H1 (cell line): ENCODE results near the gene TDP2. TPM values are rescaled to one million over a fixed set of nuclear protein-coding genes. Genes with fewer than 3 reads are reported as not detected.
A peak's percentile ranks its signal among the peaks of the same experiment; 100 is the strongest.

ENCODE experiments used
- CTCF ChIA-PET: fragments of 300-600 bp; sonication (Branson Sonifier 250); formaldehyde crosslinking; loops from one replicate; lab custom pipeline; 2021; ENCODE audit not compliant: partially characterized antibody; lab: Charles Lee
- POLR2A ChIA-PET: fragments of 300-600 bp; sonication (Branson Sonifier 250); formaldehyde crosslinking; loops from one replicate; lab custom pipeline; 2021; ENCODE audit warnings: inconsistent platforms; ENCODE audit not compliant: partially characterized antibody; lab: Charles Lee
- DNase-seq, 2 experiments: peaks; one replicate each; pipeline versions ENCODE4 v3.0.0 to v3.0.0-alpha.2; 2010 to 2022; ENCODE audit warnings: low spot score in 2 of 2, low read depth in 1 of 2, mixed read lengths in 1 of 2
- FAIRE-seq: peaks from 2 replicates; lab custom pipeline; 2011; peaks lifted over from hg19 to GRCh38; lab: Jason Lieb, UNC
- H2AFZ ChIP-seq: 2 replicates; pipeline ENCODE4 v1.8.1; 2012; ENCODE audit warnings: low read length, inconsistent platforms
- H2AK5ac ChIP-seq: 2 replicates; pipeline ENCODE4 v1.6.1; 2013; ENCODE audit warnings: low read depth, low read length
- H2BK120ac ChIP-seq: replicated peaks from 2 replicates; pipeline ENCODE3; 2013; ENCODE audit warnings: low read depth, low read length, inconsistent platforms
- H2BK12ac ChIP-seq: 2 replicates; pipeline ENCODE4 v1.6.1; 2013; ENCODE audit warnings: low read depth, low read length
- H2BK15ac ChIP-seq: 2 replicates; pipeline ENCODE4 v1.6.1; 2013; ENCODE audit warnings: low read length
- H2BK20ac ChIP-seq: 2 replicates; pipeline ENCODE4 v1.6.1; 2013; ENCODE audit warnings: low read length
- H2BK5ac ChIP-seq: 2 replicates; pipeline ENCODE4 v1.6.1; 2013; ENCODE audit warnings: low read depth, low read length
- H3K14ac ChIP-seq: 2 replicates; pipeline ENCODE4 v1.6.1; 2013; ENCODE audit warnings: inconsistent platforms; ENCODE audit not compliant: insufficient read length
- H3K18ac ChIP-seq: 2 replicates; pipeline ENCODE4 v1.6.1; 2013; ENCODE audit warnings: low read length; ENCODE audit errors: extremely low read depth
- H3K23ac ChIP-seq: 2 replicates; pipeline ENCODE4 v1.6.1; 2013; ENCODE audit warnings: inconsistent platforms; ENCODE audit not compliant: insufficient read length
- H3K23me2 ChIP-seq: 2 replicates; pipeline ENCODE4 v1.6.1; 2013; ENCODE audit warnings: low read depth, low read length
- H3K27ac ChIP-seq: 2 replicates; pipeline ENCODE4 v1.6.1; 2011; ENCODE audit warnings: low read depth, low read length, inconsistent platforms
- H3K27me3 ChIP-seq, 4 experiments: replicated peaks in 1 of 4; 1 replicate in 1 of 4; 2 replicates in 3 of 4; pipeline versions ENCODE4 v1.6.1 to v1.8.1; 2011 to 2013; ENCODE audit warnings: low read length in 3 of 4, mild to moderate bottlenecking in 3 of 4, inconsistent platforms in 2 of 4, mixed read lengths in 2 of 4, moderate library complexity in 1 of 4; ENCODE audit not compliant: control insufficient read depth in 3 of 4, insufficient read depth in 3 of 4; ENCODE audit errors: extremely low read depth in 1 of 4
- H3K36me3 ChIP-seq, 4 experiments: 2 replicates each; pipeline versions ENCODE4 v1.6.1 to v1.8.1; 2011 to 2013; ENCODE audit warnings: mild to moderate bottlenecking in 4 of 4, low read length in 3 of 4, moderate library complexity in 2 of 4, control low read depth in 1 of 4, inconsistent platforms in 1 of 4; ENCODE audit not compliant: insufficient read depth in 4 of 4, control insufficient read depth in 2 of 4
- H3K4ac ChIP-seq: replicated peaks from 2 replicates; pipeline ENCODE3; 2013; ENCODE audit warnings: low read length, low read depth, mixed read lengths, inconsistent platforms; ENCODE audit not compliant: insufficient read length
- H3K4me1 ChIP-seq, 4 experiments: replicated peaks in 1 of 4; 1 replicate in 1 of 4; 2 replicates in 3 of 4; pipeline versions ENCODE4 v1.6.1 to v1.8.1; 2011 to 2013; ENCODE audit warnings: low read length in 3 of 4, inconsistent platforms in 2 of 4, mixed read lengths in 1 of 4; ENCODE audit not compliant: insufficient read depth in 4 of 4, control insufficient read depth in 3 of 4
- H3K4me2 ChIP-seq, 2 experiments: 2 replicates each; pipeline versions ENCODE4 v1.6.1 to v1.8.1; 2011 to 2013; ENCODE audit warnings: low read depth in 2 of 2, low read length in 2 of 2, control low read depth in 1 of 2, inconsistent platforms in 1 of 2, mild to moderate bottlenecking in 1 of 2; ENCODE audit not compliant: insufficient read depth in 1 of 2
- H3K4me3 ChIP-seq, 4 experiments: fragments of 200-600, 300-600 bp in 1 of 4; sonication (generic), shearing (Covaris generic), sonication (Bioruptor Twin) in 1 of 4; 2 replicates each; pipeline versions ENCODE4 v1.5.1 to v1.8.1; 2011 to 2016; ENCODE audit warnings: low read length in 4 of 4, low read depth in 3 of 4, control low read depth in 2 of 4, inconsistent platforms in 2 of 4, mild to moderate bottlenecking in 2 of 4, mixed read lengths in 1 of 4, moderate library complexity in 1 of 4; ENCODE audit not compliant: insufficient read depth in 2 of 4; ENCODE audit errors: extremely low read depth in 1 of 4
- H3K56ac ChIP-seq: replicated peaks from 2 replicates; pipeline ENCODE3; 2013; ENCODE audit warnings: low read depth, mild to moderate bottlenecking, mixed read lengths, low read length, inconsistent platforms; ENCODE audit not compliant: insufficient read length
- H3K79me1 ChIP-seq: 2 replicates; pipeline ENCODE4 v1.6.1; 2013; ENCODE audit warnings: low read depth, low read length, control low read depth
- H3K79me2 ChIP-seq, 2 experiments: 2 replicates each; pipeline versions ENCODE4 v1.6.1 to v1.8.1; 2012 to 2013; ENCODE audit warnings: low read length in 2 of 2, mild to moderate bottlenecking in 2 of 2, inconsistent platforms in 1 of 2; ENCODE audit not compliant: insufficient read depth in 2 of 2, control insufficient read depth in 1 of 2
- H3K9ac ChIP-seq, 4 experiments: replicated peaks in 1 of 4; 1 replicate in 1 of 4; 2 replicates in 3 of 4; pipeline versions ENCODE4 v1.6.1 to v1.8.1; 2011 to 2013; ENCODE audit warnings: low read depth in 3 of 4, low read length in 3 of 4, control low read depth in 2 of 4, mild to moderate bottlenecking in 2 of 4, moderate library complexity in 2 of 4, inconsistent platforms in 1 of 4; ENCODE audit errors: extremely low read depth in 1 of 4
- H3K9me3 ChIP-seq, 2 experiments: 2 replicates each; pipeline versions ENCODE4 v1.6.1 to v1.8.1; 2012 to 2013; ENCODE audit warnings: mild to moderate bottlenecking in 2 of 2, moderate library complexity in 2 of 2, control low read depth in 1 of 2, inconsistent platforms in 1 of 2, low read depth in 1 of 2, low read length in 1 of 2, mixed read lengths in 1 of 2; ENCODE audit not compliant: insufficient read depth in 2 of 2
- H4K20me1 ChIP-seq, 2 experiments: replicated peaks in 1 of 2; 2 replicates each; pipeline versions ENCODE3 to v1.8.1; 2011 to 2013; ENCODE audit warnings: inconsistent platforms in 2 of 2, low read length in 2 of 2, mild to moderate bottlenecking in 1 of 2; ENCODE audit not compliant: insufficient read depth in 2 of 2, control insufficient read depth in 1 of 2
- H4K5ac ChIP-seq: 2 replicates; pipeline ENCODE4 v1.6.1; 2013; ENCODE audit warnings: low read length, low read depth, mixed read lengths, inconsistent platforms; ENCODE audit not compliant: insufficient read length
- H4K8ac ChIP-seq: 2 replicates; pipeline ENCODE4 v1.8.0; 2013; ENCODE audit warnings: mild to moderate bottlenecking, moderate library complexity, low read length, inconsistent platforms; ENCODE audit not compliant: insufficient read depth; ENCODE audit errors: extremely low read depth
- H4K91ac ChIP-seq: replicated peaks from 2 replicates; pipeline ENCODE3; 2013; ENCODE audit warnings: low read length, mixed read lengths, inconsistent platforms; ENCODE audit not compliant: insufficient read length
- WGBS, 2 experiments: shearing (Covaris generic) in 1 of 2; methylation state at CpG; one replicate each; pipeline versions ENCODE4 v1.1.6 to v1.1.7; 2013 to 2015; ENCODE audit warnings: low lambda C conversion rate in 2 of 2, mixed read lengths in 2 of 2, inconsistent platforms in 1 of 2, low coverage in 1 of 2, missing lambda C conversion rate in 1 of 2; ENCODE audit not compliant: insufficient replicate concordance in 2 of 2, insufficient coverage in 1 of 2, insufficient read length in 1 of 2; ENCODE audit errors: extremely low coverage in 1 of 2, missing lambda C conversion rate in 1 of 2; 5-methylcytosine and 5-hydroxymethylcytosine counted together
- long read RNA-seq, 2 experiments: library from RNA in 1 of 2; library from capped mRNA in 1 of 2; stranded (forward); transcript quantifications; one replicate each; pipeline ENCODE4 v2.0.0, GENCODE V29; 2021; ENCODE audit warnings: inconsistent platforms in 1 of 2
- polyA minus RNA-seq, 3 experiments: library from RNA; depleted of rRNA, polyadenylated mRNA; stranded (reverse); fragments of >200 nt; gene quantifications; 1 replicate in 2 of 3; 2 replicates in 1 of 3; pipeline ENCODE4 v1.2.3, GENCODE V29; 2011
- polyA plus RNA-seq, 7 experiments: library from polyadenylated mRNA; depleted of rRNA in 3 of 7; stranded (reverse) in 5 of 7; unstranded in 2 of 7; fragments of >200 nt in 5 of 7; fragments of 200-250 nt in 2 of 7; gene quantifications; 1 replicate in 5 of 7; 2 replicates in 1 of 7; 4 replicates in 1 of 7; pipeline versions ENCODE4 v1.2.1 to v1.2.3, GENCODE V29; 2011 to 2013; ENCODE audit warnings: missing spikeins in 2 of 7, mixed read lengths in 2 of 7
- total RNA-seq: library from RNA; stranded (reverse); fragmentation: NEBNext Ultra II Directional; extraction: Animal tissue kit (Norgen Biotek cat#: 25700); gene quantifications from 2 replicates; pipeline ENCODE4 v1.2.1, GENCODE V29; 2021

The TDP2 gene
- total RNA-seq (51.6 and 52.6 TPM in 2 replicates), polyA plus RNA-seq (2011; rRNA removed) (13.2 and 18.8 TPM in 2 replicates), polyA minus RNA-seq (2011; rRNA and poly(A)+ RNA removed) (18.5 and 23.7 TPM in 2 replicates)
- 34.6 TPM for polyA plus RNA-seq (2011; cell fraction: cytosol; rRNA removed)
- 16.3 TPM for polyA plus RNA-seq (2011; cell fraction: nucleus; rRNA removed)
- 40.3 to 51.0 TPM (median 45.2 TPM) in 4 replicates for polyA plus RNA-seq (2012, experiment 1 of 2)
- 5.7 TPM for polyA plus RNA-seq (2012, experiment 2 of 2)
- 32.1 TPM for polyA plus RNA-seq (2013, experiment 1 of 2)
- 32.6 TPM for polyA plus RNA-seq (2013, experiment 2 of 2)
- 27.1 TPM for polyA minus RNA-seq (2011; cell fraction: cytosol; rRNA and poly(A)+ RNA removed)
- 41.3 TPM for polyA minus RNA-seq (2011; cell fraction: nucleus; rRNA and poly(A)+ RNA removed)
- long read RNA-seq, experiment 1, transcript TDP2-202 (7 exons, 2,071 nt): major isoform, 33 of 77 reads
- long read RNA-seq, experiment 1, partial matches to known transcripts: 24 of 77 reads
- long read RNA-seq, experiment 1, other reads (novel, unspliced or antisense): 20 of 77 reads
- long read RNA-seq, experiment 2, transcript TDP2-202 (7 exons, 2,071 nt): major isoform, 102 of 117 reads
- long read RNA-seq, experiment 2, partial matches to known transcripts: 6 of 117 reads
- long read RNA-seq, experiment 2, other reads (novel, unspliced or antisense): 7 of 117 reads

- Histone ChIP-seq H3K56ac (peak within 1 kb of the TSS; percentile 99), H3K9ac (peak within 1 kb of the TSS; percentile 79 to 97 (median 95)), H2AFZ (peak within 1 kb of the TSS; percentile 84), H3K4me3 (peak within 1 kb of the TSS; percentile 85 to 99 (median 93)), H3K4me1 (peaks cover 0 to 5% (median 0%) of the 10 kb centered on the region in 4 experiments; a peak in 3 of 7 replicates), H2BK12ac (peak within 1 kb of the TSS; percentile 99), H3K14ac (peak within 1 kb of the TSS; percentile 37), H2AK5ac (peak within 1 kb of the TSS; percentile 54; the same call in 1 of the 2 replicates), H2BK120ac (peak within 1 kb of the TSS; percentile 95), H4K91ac (peak within 1 kb of the TSS; percentile 98), H3K36me3 (peaks cover 5 to 35% (median 16%) of the 10 kb centered on the region in 4 experiments; a peak in 7 of 8 replicates), H2BK5ac (peak within 1 kb of the TSS; percentile 100), H3K79me2 (peaks cover 0 to 40% of the 10 kb centered on the region in 2 experiments; a peak in 3 of 4 replicates), H4K20me1 (peaks cover 0 to 3% of the 10 kb centered on the region in 2 experiments), H3K23me2 (peaks cover 13% of the 10 kb centered on the region), H3K9me3 (peaks cover 7 to 14% of the 10 kb centered on the region in 2 experiments), H3K18ac (peak within 1 kb of the TSS; percentile 100), H3K23ac (no peak within 1 kb of the TSS), H3K4ac (peak within 1 kb of the TSS; percentile 98), H3K27me3 (no peaks in the 10 kb centered on the region), H3K79me1 (peaks cover 10% of the 10 kb centered on the region; the same call in 1 of the 2 replicates), H3K4me2 (peak within 1 kb of the TSS; percentile 73 to 78), H4K5ac (peak within 1 kb of the TSS; percentile 99), H2BK15ac (peak within 1 kb of the TSS; percentile 97), H2BK20ac (0 out of 2 replicates have a peak within 1 kb of the TSS, but pooled peaks have one; percentile 72), H4K8ac (peak within 1 kb of the TSS; percentile 97), H3K27ac (peak within 1 kb of the TSS; percentile 92)
- DNase-seq (peak; percentile 93 to 97), FAIRE-seq (no peak)
- POLR2A ChIA-PET: interaction anchor here (0.7 to 3.5 kb wide), 10 partner anchors 8 to 315 kb away, joined by 3 to 22 read pairs (median 3); partner anchors contain the start of gene KIAA0319
- CTCF ChIA-PET: interaction anchor here (0.6 to 3.9 kb wide), 14 partner anchors 8 to 144 kb away, joined by 3 to 39 read pairs (median 4); partner anchors contain the start of gene KIAA0319
- 3% methylated on average over 45 of the region's 62 CpGs; no CpG with 5 or more reads in 1 of the 2 experiments for WGBS, 2 experiments
These were observed at the start of gene TDP2, which contains the start of gene ACOT13 for GRCh38 chr6:24666641-24667377. TSS of gene TDP2 (minus strand) at chr6:24666899. CDS start at chr6:24666862, 37 bp downstream. TSS of gene ACOT13 (plus strand) at chr6:24667077. CDS start at chr6:24667264, 187 bp downstream.
